Sigmoid colon (tissue), 3 donors: ENCODE results near the gene RNF212B.

Experiments used
- POLR2A ChIP-seq, 2 donors: fragments of 450-650 bp; IDR thresholded peaks; one replicate each; pipeline ENCODE4 v1.6.1; 2016; ENCODE audit warnings: antibody characterized with exemption in 2 of 2, mild to moderate bottlenecking in 2 of 2, moderate library complexity in 2 of 2
- TF ChIP-seq, protein P1 (sequence below), 4 experiments: fragments of 450-650 bp in 3 of 4; fragments of 200-600 bp in 1 of 4; IDR thresholded peaks; one replicate each; pipeline ENCODE4 v1.5.1; 2016 to 2019; ENCODE audit warnings: antibody characterized with exemption in 4 of 4, mild to moderate bottlenecking in 3 of 4, moderate library complexity in 2 of 4

GRCh38 chr14:23209651-23210423, 27.9 kb upstream of the RNF212B start:
- TF ChIP-seq, protein P1, sequence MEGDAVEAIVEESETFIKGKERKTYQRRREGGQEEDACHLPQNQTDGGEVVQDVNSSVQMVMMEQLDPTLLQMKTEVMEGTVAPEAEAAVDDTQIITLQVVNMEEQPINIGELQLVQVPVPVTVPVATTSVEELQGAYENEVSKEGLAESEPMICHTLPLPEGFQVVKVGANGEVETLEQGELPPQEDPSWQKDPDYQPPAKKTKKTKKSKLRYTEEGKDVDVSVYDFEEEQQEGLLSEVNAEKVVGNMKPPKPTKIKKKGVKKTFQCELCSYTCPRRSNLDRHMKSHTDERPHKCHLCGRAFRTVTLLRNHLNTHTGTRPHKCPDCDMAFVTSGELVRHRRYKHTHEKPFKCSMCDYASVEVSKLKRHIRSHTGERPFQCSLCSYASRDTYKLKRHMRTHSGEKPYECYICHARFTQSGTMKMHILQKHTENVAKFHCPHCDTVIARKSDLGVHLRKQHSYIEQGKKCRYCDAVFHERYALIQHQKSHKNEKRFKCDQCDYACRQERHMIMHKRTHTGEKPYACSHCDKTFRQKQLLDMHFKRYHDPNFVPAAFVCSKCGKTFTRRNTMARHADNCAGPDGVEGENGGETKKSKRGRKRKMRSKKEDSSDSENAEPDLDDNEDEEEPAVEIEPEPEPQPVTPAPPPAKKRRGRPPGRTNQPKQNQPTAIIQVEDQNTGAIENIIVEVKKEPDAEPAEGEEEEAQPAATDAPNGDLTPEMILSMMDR (IDR thresholded peaks at IDR 0.05) = no peak
- no peak for TF ChIP-seq POLR2A (IDR thresholded peaks at IDR 0.05)
